GM12875 (cell line): ENCODE data around the gene OOSP1.
"Not testable (repeated sequence)": the region's sequence is repeated elsewhere in the genome, so short reads cannot be mapped to it uniquely, and the experiment has no call there.

Source experiments
- H3K4me3 ChIP-seq: one replicate; pipeline ENCODE4 v1.5.1; 2011; ENCODE audit warnings: low read depth, low read length, control low read depth
- TF ChIP-seq, protein P1 (sequence below): IDR thresholded peaks from 2 replicates; pipeline ENCODE4 v1.5.1; 2011; ENCODE audit warnings: low read depth, mild to moderate bottlenecking, control low read depth, inconsistent platforms, low read length, moderate library complexity, borderline replicate concordance; ENCODE audit not compliant: insufficient read depth

OOSP1 gene

GRCh38 chr11:59901306-59901705 lies 36.9 kb upstream of the OOSP1 start:
- H3K4me3 ChIP-seq, result no peak overlapping the region
- TF ChIP-seq, protein P1, sequence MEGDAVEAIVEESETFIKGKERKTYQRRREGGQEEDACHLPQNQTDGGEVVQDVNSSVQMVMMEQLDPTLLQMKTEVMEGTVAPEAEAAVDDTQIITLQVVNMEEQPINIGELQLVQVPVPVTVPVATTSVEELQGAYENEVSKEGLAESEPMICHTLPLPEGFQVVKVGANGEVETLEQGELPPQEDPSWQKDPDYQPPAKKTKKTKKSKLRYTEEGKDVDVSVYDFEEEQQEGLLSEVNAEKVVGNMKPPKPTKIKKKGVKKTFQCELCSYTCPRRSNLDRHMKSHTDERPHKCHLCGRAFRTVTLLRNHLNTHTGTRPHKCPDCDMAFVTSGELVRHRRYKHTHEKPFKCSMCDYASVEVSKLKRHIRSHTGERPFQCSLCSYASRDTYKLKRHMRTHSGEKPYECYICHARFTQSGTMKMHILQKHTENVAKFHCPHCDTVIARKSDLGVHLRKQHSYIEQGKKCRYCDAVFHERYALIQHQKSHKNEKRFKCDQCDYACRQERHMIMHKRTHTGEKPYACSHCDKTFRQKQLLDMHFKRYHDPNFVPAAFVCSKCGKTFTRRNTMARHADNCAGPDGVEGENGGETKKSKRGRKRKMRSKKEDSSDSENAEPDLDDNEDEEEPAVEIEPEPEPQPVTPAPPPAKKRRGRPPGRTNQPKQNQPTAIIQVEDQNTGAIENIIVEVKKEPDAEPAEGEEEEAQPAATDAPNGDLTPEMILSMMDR, result no peak

DNA sequence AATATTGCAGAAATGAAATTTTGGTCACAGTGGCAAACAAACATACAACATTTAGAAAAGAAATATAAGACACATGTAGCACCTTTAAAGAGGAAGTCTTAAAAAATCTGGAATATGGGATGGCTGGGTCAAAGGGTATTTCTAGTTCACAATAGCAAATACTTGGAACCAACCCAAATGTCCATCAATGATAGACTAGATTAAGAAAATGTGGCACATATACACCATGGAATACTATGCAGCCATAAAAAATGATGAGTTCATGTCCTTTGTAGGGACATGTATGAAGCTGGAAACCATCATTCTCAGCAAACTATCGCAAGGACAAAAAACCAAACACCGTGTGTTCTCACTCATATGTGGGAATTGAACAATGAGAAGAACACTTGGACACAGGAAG lies 34.7 kb upstream of the OOSP1 start:
- not testable (repeated sequence) for H3K4me3 ChIP-seq

- H3K4me3 ChIP-seq, result no peak overlapping the region
Observed at GRCh38 chr11:59918480-59918879, 19.8 kb upstream of the OOSP1 start.

DNA sequence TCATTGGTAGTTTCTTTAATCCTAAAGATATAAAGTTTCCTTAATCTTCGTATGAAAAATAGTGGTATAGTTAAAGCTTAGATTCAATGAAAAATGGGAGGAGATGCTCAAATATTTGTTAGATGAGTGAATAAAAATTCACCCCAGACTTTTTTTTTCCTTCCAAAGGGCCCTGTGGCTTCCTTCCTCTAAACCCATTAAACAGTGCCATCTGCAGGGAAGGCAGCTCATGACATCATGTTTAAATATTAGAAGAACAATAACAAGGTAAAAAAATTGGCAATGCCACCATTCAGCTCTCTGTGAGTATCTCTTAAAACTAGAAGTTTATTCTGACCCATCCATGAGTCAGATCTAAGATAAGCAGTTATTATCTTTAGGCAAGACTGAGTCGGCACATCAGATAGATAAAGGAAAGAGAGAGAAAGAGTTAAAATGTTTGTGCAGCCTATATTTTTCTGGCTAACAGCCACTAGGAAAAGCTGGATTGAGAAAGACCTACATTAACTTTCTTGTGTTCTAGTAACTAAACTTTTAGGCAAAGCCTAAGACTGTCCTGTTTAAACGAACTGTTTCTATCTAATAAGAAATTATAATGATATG lies 19.1 kb upstream of the OOSP1 start:
- no peak overlapping the region for H3K4me3 ChIP-seq
- TF ChIP-seq, protein P1, result peak; percentile 21; the same call in 1 of the 2 replicates

More at GRCh38 chr11:59918480-59918879, 19.8 kb upstream of the OOSP1 start:
- TF ChIP-seq, protein P1, result no peak

DNA sequence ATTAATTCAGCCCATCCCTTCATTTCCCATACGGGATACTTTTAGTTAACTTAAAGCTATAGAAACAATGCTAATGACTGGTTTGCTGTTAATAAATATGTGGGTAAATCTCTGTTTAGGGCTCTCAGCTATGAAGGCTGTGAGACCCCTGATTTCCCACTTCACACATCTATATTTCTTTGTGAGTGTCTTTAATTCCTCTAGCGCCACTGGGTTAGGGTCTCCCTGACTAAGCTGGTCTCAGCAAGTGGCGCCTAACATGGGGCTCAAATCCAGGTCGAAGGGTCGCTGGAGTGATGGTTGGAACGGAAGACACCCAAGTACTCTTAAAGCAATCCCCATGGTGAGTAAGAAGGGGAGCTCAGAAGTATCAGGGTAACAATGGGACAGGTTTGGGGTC lies 14.4 kb upstream of the OOSP1 start:
- TF ChIP-seq, protein P1, result no peak
- H3K4me3 ChIP-seq, result no peak overlapping the region

GRCh38 chr11:59931688-59932087 lies 6.5 kb upstream of the OOSP1 start:
- H3K4me3 ChIP-seq, result no peak overlapping the region

GRCh38 chr11:59938718-59939117 lies 486 bp downstream of the OOSP1 start:
- TF ChIP-seq, protein P1, result no peak
- no peak overlapping the region for H3K4me3 ChIP-seq

More at GRCh38 chr11:59931688-59932087, 6.5 kb upstream of the OOSP1 start:
- TF ChIP-seq, protein P1, result no peak
